GM12878 (cell line): ENCODE measurements around the gene BZW2. TPM values are rescaled to one million over a fixed set of nuclear protein-coding genes. Genes with fewer than 3 reads are reported as not detected.

ENCODE experiments used
- ATAC-seq: fragments of 200-7000 bp; cut with Tn5 transposase; 3 replicates; pipeline ENCODE4 v1.9.1; 2020; ENCODE audit warnings: mild to moderate bottlenecking, moderate library complexity
- BruUV-seq: library from RNA; stranded (reverse); fragments of 400-500 nt; replicated peaks from 2 replicates; lab custom pipeline; 2021; lab: Mats Ljungman, UMichigan
- CTCF ChIA-PET: fragments of 300-600 bp; sonication (Branson Sonifier 250); formaldehyde crosslinking; extraction: SDS; loops from one replicate; lab custom pipeline; 2021; ENCODE audit warnings: inconsistent platforms; lab: Yijun Ruan, JAX
- POLR2A ChIA-PET: fragments of 350-600 bp; formaldehyde crosslinking; extraction: SDS; loops from one replicate; lab custom pipeline; 2021; ENCODE audit warnings: inconsistent platforms; lab: Charles Lee
- RAD21 ChIA-PET: fragments of 300-600 bp; sonication (Branson Sonifier 250); formaldehyde crosslinking; loops from one replicate; lab custom pipeline; 2023; ENCODE audit warnings: antibody characterized with exemption; ENCODE audit not compliant: unreplicated experiment; lab: Charles Lee
- SMC1A ChIA-PET: fragments of 300-600 bp; sonication (Branson Sonifier 250); formaldehyde crosslinking; loops from one replicate; lab custom pipeline; 2023; ENCODE audit not compliant: unreplicated experiment, uncharacterized antibody; lab: Charles Lee
- DNase-seq: peaks from one replicate; pipeline ENCODE4 v3.0.0-alpha.2; 2011; ENCODE audit warnings: low read depth, low spot score
- FAIRE-seq: peaks from 3 replicates; lab custom pipeline; 2011; peaks lifted over from hg19 to GRCh38; lab: Jason Lieb, UNC
- H2AFZ ChIP-seq: 2 replicates; pipeline ENCODE4 v1.6.0; 2011; ENCODE audit warnings: low read depth, low read length, control low read depth; ENCODE audit not compliant: control insufficient read depth
- H3K27ac ChIP-seq: 2 replicates; pipeline ENCODE4 v1.5.1; 2011; ENCODE audit warnings: control low read depth; ENCODE audit not compliant: control insufficient read depth, insufficient read depth
- H3K27me3 ChIP-seq, 2 experiments: replicated peaks in 1 of 2; 2 replicates each; pipeline versions ENCODE4 v1.6.0 to v1.6.1; 2011; ENCODE audit warnings: low read length in 1 of 2; ENCODE audit not compliant: control insufficient read depth in 2 of 2, insufficient read depth in 2 of 2
- H3K36me3 ChIP-seq, 2 experiments: 2 replicates each; pipeline ENCODE4 v1.5.1; 2011; ENCODE audit warnings: low read length in 1 of 2; ENCODE audit not compliant: control insufficient read depth in 2 of 2, insufficient read depth in 2 of 2
- H3K4me1 ChIP-seq: 2 replicates; pipeline ENCODE4 v1.6.1; 2011; ENCODE audit warnings: mild to moderate bottlenecking, low read length, moderate library complexity, mixed read lengths; ENCODE audit not compliant: control insufficient read depth, insufficient read depth
- H3K4me2 ChIP-seq: 2 replicates; pipeline ENCODE4 v1.6.0; 2011; ENCODE audit warnings: control low read depth; ENCODE audit not compliant: control insufficient read depth, insufficient read depth
- H3K4me3 ChIP-seq: fragments of 200-600 bp; sonication (generic); 2 replicates; pipeline ENCODE4 v1.5.1; 2016
- H3K79me2 ChIP-seq: 2 replicates; pipeline ENCODE4 v1.6.0; 2011; ENCODE audit warnings: low read length; ENCODE audit not compliant: control insufficient read depth, insufficient read depth
- H3K9ac ChIP-seq: 2 replicates; pipeline ENCODE4 v1.8.0; 2011; ENCODE audit warnings: low read length, control low read depth, mixed read lengths; ENCODE audit not compliant: control insufficient read depth, insufficient read depth
- H3K9me3 ChIP-seq: replicated peaks from 3 replicates; pipeline ENCODE4 v1.5.1; 2011; ENCODE audit warnings: mild to moderate bottlenecking, low read length; ENCODE audit not compliant: control insufficient read depth, insufficient read depth
- H4K20me1 ChIP-seq: 2 replicates; pipeline ENCODE4 v1.6.0; 2011; ENCODE audit not compliant: control insufficient read depth, insufficient read depth
- ASH2L ChIP-seq: fragments of 300-600, 200-600 bp; sonication (generic); IDR thresholded peaks from 2 replicates; pipeline ENCODE4 v1.6.1; 2017; ENCODE audit warnings: low read depth, mild to moderate bottlenecking, borderline replicate concordance
- CBX5 ChIP-seq: sonication (generic); IDR thresholded peaks from 2 replicates; pipeline ENCODE4 v1.6.1; 2016; ENCODE audit warnings: low read depth, moderate library complexity, mild to moderate bottlenecking, inconsistent platforms
- CHD4 ChIP-seq: fragments of 200-600 bp; sonication (generic); IDR thresholded peaks from 2 replicates; pipeline ENCODE4 v1.6.1; 2016; ENCODE audit warnings: mild to moderate bottlenecking
- E2F4 ChIP-seq: IDR thresholded peaks from 2 replicates; pipeline ENCODE4 v1.6.1; 2012; ENCODE audit warnings: low read depth, low read length, improper control_type of control experiment
- E2F8 ChIP-seq: fragments of 450-650 bp; IDR thresholded peaks from 2 replicates; pipeline ENCODE4 v1.6.1; 2018; ENCODE audit warnings: mild to moderate bottlenecking, low read depth, moderate library complexity; ENCODE audit not compliant: partially characterized antibody
- EGR1 ChIP-seq, 2 experiments: IDR thresholded peaks; 1 replicate in 1 of 2; 2 replicates in 1 of 2; pipeline ENCODE4 v1.6.1; 2011 to 2012; ENCODE audit warnings: low read depth in 2 of 2, low read length in 2 of 2, borderline replicate concordance in 1 of 2, mild to moderate bottlenecking in 1 of 2, moderate library complexity in 1 of 2
- GABPA ChIP-seq: IDR thresholded peaks from 2 replicates; pipeline ENCODE4 v1.6.1; 2014; ENCODE audit warnings: antibody characterized with exemption, low read depth, mild to moderate bottlenecking, inconsistent platforms
- HDAC2 ChIP-seq: fragments of 200-600 bp; sonication (generic); IDR thresholded peaks from 2 replicates; pipeline ENCODE4 v1.6.1; 2017
- HDAC6 ChIP-seq: fragments of 200-600 bp; sonication (generic); IDR thresholded peaks from one replicate; pipeline ENCODE4 v1.8.0; 2017; ENCODE audit warnings: antibody characterized with exemption; ENCODE audit not compliant: unreplicated experiment
- NBN ChIP-seq: fragments of 450-650 bp; IDR thresholded peaks from 2 replicates; pipeline ENCODE4 v1.6.1; 2016
- NFYA ChIP-seq: IDR thresholded peaks from 2 replicates; pipeline ENCODE4 v1.6.1; 2011; ENCODE audit warnings: low read depth, mild to moderate bottlenecking, low read length, improper control_type of control experiment, borderline replicate concordance
- NR2F1 ChIP-seq: fragments of 450-650 bp; conservative IDR thresholded peaks from 2 replicates; pipeline ENCODE4 v1.6.1; 2017; ENCODE audit warnings: mild to moderate bottlenecking
- SMARCA5 ChIP-seq: fragments of 450-650 bp; IDR thresholded peaks from 2 replicates; pipeline ENCODE4 v1.6.1; 2017; ENCODE audit warnings: mild to moderate bottlenecking
- SMC3 ChIP-seq: IDR thresholded peaks from 2 replicates; pipeline ENCODE4 v1.6.1; 2011; ENCODE audit warnings: low read length, improper control_type of control experiment, borderline replicate concordance
- SPI1 ChIP-seq: IDR thresholded peaks from 2 replicates; pipeline ENCODE4 v1.6.1; 2011; ENCODE audit warnings: low read depth, mild to moderate bottlenecking, low read length, moderate library complexity, borderline replicate concordance; ENCODE audit not compliant: insufficient read depth
- TAF1 ChIP-seq: IDR thresholded peaks from 2 replicates; pipeline ENCODE4 v1.6.1; 2011; ENCODE audit warnings: mild to moderate bottlenecking, low read depth, low read length, borderline replicate concordance
- ZBTB33 ChIP-seq: fragments of 450-650 bp; IDR thresholded peaks from 2 replicates; pipeline ENCODE4 v1.6.1; 2017; ENCODE audit warnings: mild to moderate bottlenecking
- ZNF24 ChIP-seq: fragments of 450-650 bp; IDR thresholded peaks from 2 replicates; pipeline ENCODE4 v1.6.1; 2017; ENCODE audit warnings: antibody characterized with exemption, mild to moderate bottlenecking
- WGBS: methylation state at CpG from one replicate; pipeline ENCODE4 v1.1.6; 2016; ENCODE audit warnings: low lambda C conversion rate; ENCODE audit not compliant: insufficient replicate concordance, insufficient coverage; ENCODE audit errors: missing lambda C conversion rate; 5-methylcytosine and 5-hydroxymethylcytosine counted together
- in situ Hi-C: fragments of 300-500 bp; cut with MboI; formaldehyde crosslinking; loops from 9 replicates; pipeline ENCODE4 v1.14.3; 2018; ENCODE audit warnings: mixed read lengths
- intact Hi-C: fragments of 100-400 bp; cut with micrococcal nuclease; formaldehyde crosslinking; loops from one replicate; pipeline ENCODE4 v1.14.2; 2022; ENCODE audit not compliant: unreplicated experiment
- polyA plus RNA-seq, 11 experiments: library from polyadenylated mRNA; depleted of rRNA in 4 of 11; unstranded in 6 of 11; stranded (reverse) in 5 of 11; fragments of >200 nt; fragmentation: Nextera tagmentation in 4 of 11; fragmentation: Illumina TruSeq in 1 of 11; extraction: Ambion mirVana in 4 of 11; extraction: Trizol in 1 of 11; gene quantifications; 1 replicate in 1 of 11; 2 replicates in 10 of 11; pipeline versions ENCODE4 v1.2.1 to v1.2.3, GENCODE V29; 2011 to 2016; ENCODE audit warnings: inconsistent platforms in 2 of 11, missing spikeins in 2 of 11, low read depth in 1 of 11
- total RNA-seq, 4 experiments: library from RNA; depleted of rRNA in 3 of 4; stranded (reverse); fragments of >200 nt in 3 of 4; fragmentation: Illumina TruSeq in 1 of 4; extraction: Trizol in 1 of 4; gene quantifications; 2 replicates each; pipeline versions ENCODE4 v1.2.1 to v1.2.3, GENCODE V29; 2013 to 2021
- TF ChIP-seq, protein P1 (sequence below): fragments of 150-350 bp; IDR thresholded peaks from 2 replicates; pipeline ENCODE4 v1.6.1; 2014; ENCODE audit warnings: mild to moderate bottlenecking, low read depth, low read length

BZW2 gene
- total and polyA plus RNA-seq, 10 of the 15 experiments (the other 5 are each of a cell fraction or from before 2014, with no cell fraction given): 1.3 to 6.8 (median 3.1) TPM

DNA sequence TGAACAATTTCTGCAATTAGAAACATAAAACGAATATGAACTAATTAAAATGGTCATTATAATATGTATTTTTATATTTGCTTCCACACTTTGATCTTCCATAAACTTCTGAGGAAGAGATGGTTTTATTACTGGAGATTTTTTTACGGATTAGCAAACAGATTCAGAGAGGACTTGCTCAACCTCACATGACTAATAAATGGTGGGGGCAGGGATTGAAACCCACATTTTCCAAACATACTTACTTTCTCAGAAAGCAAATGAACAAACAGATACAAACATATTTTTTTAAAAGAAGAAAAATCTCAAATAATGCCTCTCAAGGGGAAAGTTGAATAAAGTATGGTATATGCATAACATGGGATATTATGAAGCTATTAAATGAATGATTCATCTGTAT is 18.7 kb upstream of the BZW2 start:
- ATAC-seq: no peak
- POLR2A ChIA-PET: no interaction called here

More for the DNA sequence above, 18.7 kb upstream of the BZW2 start:
- ChIA-PET CTCF (no interaction called here), RAD21 (no interaction called here), SMC1A (no interaction called here)
- Histone ChIP-seq H3K4me1 (no peaks in the 10 kb centered on the region), H3K36me3 (no peaks in the 10 kb centered on the region), H3K9ac (no peak overlapping the region), H4K20me1 (no peaks in the 10 kb centered on the region), H3K27me3 (no peaks in the 10 kb centered on the region; a peak in 1 of 4 replicates), H3K4me3 (no peak overlapping the region), H2AFZ (no peak overlapping the region), H3K79me2 (no peaks in the 10 kb centered on the region), H3K4me2 (no peak overlapping the region), H3K27ac (no peak overlapping the region), H3K9me3 (no peaks in the 10 kb centered on the region)
- intact Hi-C loops: no loop called here
- FAIRE-seq (no peak), DNase-seq (no peak)
- no TSS peak for BruUV-seq
- in situ Hi-C loops: no loop called here
- WGBS: 29% methylated on average over 2 of the region's 2 CpGs
- TF ChIP-seq CHD4 (no peak), TAF1 (no peak), NBN (no peak), GABPA (no peak), ASH2L (no peak), ZBTB33 (no peak), SMC3 (no peak), E2F4 (no peak), HDAC6 (no peak), NFYA (no peak), E2F8 (no peak), CBX5 (no peak), HDAC2 (no peak), ZNF24 (no peak), SPI1 (no peak), EGR1 (IDR thresholded peaks at IDR 0.05; ENCODE audit: borderline replicate concordance in 1 of 2, low read depth in 2 of 2, low read length in 2 of 2) (no peak), NR2F1 (no peak), SMARCA5 (no peak)
- TF ChIP-seq, protein P1, sequence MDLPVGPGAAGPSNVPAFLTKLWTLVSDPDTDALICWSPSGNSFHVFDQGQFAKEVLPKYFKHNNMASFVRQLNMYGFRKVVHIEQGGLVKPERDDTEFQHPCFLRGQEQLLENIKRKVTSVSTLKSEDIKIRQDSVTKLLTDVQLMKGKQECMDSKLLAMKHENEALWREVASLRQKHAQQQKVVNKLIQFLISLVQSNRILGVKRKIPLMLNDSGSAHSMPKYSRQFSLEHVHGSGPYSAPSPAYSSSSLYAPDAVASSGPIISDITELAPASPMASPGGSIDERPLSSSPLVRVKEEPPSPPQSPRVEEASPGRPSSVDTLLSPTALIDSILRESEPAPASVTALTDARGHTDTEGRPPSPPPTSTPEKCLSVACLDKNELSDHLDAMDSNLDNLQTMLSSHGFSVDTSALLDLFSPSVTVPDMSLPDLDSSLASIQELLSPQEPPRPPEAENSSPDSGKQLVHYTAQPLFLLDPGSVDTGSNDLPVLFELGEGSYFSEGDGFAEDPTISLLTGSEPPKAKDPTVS: no peak
